PC-3 (cell line): ENCODE data around the gene TREH.

ENCODE experiments used
- CTCF ChIP-seq: fragments of 300-600 bp; sonication (generic); conservative IDR thresholded peaks from 2 replicates; pipeline ENCODE4 v1.5.1; 2017; ENCODE audit warnings: antibody characterized with exemption, low read depth, mild to moderate bottlenecking, low read length
- EZH2 ChIP-seq: fragments of 300-600 bp; sonication (generic); IDR thresholded peaks from one replicate; pipeline ENCODE4 v1.6.1; 2017; ENCODE audit warnings: antibody characterized with exemption, mild to moderate bottlenecking, low read length; ENCODE audit not compliant: unreplicated experiment
- EZH2phosphoT487 ChIP-seq: fragments of 300-600 bp; sonication (generic); IDR thresholded peaks from 2 replicates; pipeline ENCODE4 v1.6.1; 2018; ENCODE audit warnings: mild to moderate bottlenecking, antibody characterized with exemption, low read length, borderline replicate concordance

- no peak for TF ChIP-seq CTCF
- no peak for TF ChIP-seq EZH2phosphoT487
- TF ChIP-seq EZH2 = no peak
Observed at GRCh38 chr11:118705111-118705741, 25.8 kb upstream of the TREH start.
